HG02610 (cell line): ENCODE results near the gene DNAJC28.
"Not testable (repeated sequence)": the region's sequence is repeated elsewhere in the genome, so short reads cannot be mapped to it uniquely, and the experiment has no call there.

Source experiments
- ATAC-seq: cut with Tn5 transposase; IDR thresholded peaks from one replicate; pipeline ENCODE4 v1.9.1; 2021; ENCODE audit warnings: mild to moderate bottlenecking, moderate library complexity; ENCODE audit not compliant: unreplicated experiment

The DNAJC28 gene

GRCh38 chr21:33491373-33492102 lies at the start of gene DNAJC28:
Gene DNAJC28 (minus strand): TSS chr21:33491716. CDS start chr21:33489393, 2,323 bp downstream.
- ATAC-seq = peak; percentile 98

DNA sequence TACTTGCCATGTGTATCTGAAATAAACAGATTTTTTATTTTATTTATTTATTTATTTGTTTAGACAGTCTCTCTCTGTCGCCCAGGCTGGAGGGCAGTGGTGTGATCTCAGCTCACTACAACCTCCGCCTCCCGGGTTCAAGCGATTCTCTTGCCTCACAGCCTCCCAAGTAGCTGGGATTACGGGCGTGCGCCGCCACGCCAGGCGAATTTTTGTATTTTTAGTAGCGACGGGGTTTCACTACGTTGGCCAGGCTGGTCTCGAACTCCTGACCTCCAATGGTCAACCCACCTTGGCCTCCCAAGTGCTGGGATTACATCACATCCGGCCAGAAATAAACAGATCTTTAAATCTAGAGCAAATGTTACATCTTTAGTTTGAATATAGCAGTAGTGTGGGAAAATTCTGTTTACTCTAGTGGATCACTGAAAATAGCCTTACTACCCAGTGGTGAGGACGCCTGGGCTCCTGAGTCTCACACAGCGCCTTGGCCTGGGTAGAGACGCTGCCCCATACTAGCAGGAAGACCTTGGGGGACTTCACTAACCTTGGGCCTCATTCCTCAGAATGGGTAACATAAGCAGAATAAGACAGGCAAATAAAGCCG lies 49.7 kb upstream of the DNAJC28 start:
- ATAC-seq = no peak

DNA sequence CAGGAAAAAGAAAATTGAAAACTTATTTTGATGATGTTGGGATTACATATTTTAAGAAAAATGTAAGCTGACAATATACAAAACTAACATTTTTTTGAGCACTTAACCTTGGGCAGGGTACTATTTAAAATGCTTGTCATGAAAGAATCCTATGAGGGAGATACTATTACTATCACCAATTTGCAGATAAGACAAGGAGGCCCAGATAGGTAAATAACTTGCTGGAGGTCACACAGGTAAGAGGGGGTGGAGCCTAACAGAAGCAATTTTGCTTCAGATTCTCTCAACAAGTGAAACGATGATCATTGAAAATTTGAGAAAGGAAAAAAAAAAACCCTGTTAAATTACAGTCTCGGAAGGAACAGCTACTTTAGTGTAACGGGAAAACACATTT lies 49.2 kb upstream of the DNAJC28 start:
- no peak for ATAC-seq

DNA sequence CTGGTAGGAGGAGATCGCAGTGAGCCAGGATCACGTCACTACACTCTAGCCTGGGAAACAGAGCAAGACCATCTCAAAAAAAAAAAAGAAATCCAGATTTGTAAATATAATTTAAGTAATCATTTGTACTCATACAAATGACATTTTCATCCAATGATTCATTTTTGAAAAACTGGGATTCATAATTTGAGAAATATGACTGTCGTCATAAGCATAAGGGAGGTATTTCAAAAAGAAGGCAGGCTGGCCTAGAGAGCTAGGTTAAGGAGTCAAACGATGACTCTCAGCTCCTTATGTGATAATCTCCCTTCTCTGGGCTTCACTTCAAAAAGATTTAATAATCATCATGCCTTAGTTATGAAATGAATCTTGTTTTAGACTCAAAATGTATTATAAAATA lies 48.1 kb upstream of the DNAJC28 start:
- ATAC-seq = no peak

DNA sequence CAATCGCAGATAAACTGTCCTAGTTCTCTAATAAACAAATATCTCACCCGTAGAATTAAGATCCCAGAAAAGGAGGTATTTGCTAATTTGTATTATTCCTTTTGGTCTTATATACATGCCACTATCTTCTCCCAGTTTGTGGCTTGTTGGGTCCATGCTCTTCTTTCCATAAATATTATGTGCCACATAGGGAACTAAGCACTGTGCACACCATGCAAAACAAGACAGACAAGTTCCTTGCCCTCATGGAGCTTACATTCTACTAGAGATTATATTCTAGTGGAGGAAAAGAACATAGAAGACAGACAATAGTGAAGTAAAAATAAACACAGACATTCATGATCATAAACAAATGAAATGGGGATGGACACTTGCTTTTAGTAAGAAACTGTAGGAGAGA lies 45.7 kb upstream of the DNAJC28 start:
- ATAC-seq = no peak

GRCh38 chr21:33531007-33531406 lies 39.5 kb upstream of the DNAJC28 start:
- ATAC-seq = no peak

GRCh38 chr21:33522953-33523349 lies 31.4 kb upstream of the DNAJC28 start:
- no peak for ATAC-seq

DNA sequence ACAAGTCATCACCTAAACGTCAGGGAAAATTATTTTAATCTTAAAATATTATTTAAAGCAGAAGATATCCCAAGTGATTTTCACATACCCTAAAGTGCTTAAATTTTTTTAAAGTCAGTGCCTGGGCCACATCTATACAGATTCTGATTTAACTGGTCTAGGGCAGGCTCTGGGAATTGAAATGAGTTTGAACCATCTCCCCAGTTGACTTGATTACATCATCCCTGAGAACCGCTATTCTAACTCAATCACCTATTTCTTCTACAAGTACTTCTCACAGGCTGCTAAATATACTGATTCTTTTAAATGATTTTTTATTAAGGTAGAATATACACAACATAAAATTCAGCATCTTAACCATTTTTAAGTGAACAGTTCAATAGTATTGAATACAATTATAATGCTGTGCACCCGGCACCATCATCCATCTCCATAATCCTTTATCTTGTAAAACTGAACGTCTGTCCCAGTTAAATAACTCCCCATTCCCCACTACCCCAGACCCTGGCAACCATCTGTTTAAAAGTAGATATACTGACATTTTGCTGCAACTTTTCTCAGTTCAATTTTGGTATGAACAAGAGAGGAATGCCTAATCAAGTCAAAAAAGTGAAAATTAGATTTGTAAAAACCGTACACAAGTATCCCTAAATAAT lies 30.9 kb upstream of the DNAJC28 start:
- ATAC-seq = no peak

- ATAC-seq = no peak
These were observed 27.4 kb upstream of the DNAJC28 start for GRCh38 chr21:33518899-33519298.

- ATAC-seq = no peak
These were observed 22.7 kb upstream of the DNAJC28 start for GRCh38 chr21:33514229-33514628.

DNA sequence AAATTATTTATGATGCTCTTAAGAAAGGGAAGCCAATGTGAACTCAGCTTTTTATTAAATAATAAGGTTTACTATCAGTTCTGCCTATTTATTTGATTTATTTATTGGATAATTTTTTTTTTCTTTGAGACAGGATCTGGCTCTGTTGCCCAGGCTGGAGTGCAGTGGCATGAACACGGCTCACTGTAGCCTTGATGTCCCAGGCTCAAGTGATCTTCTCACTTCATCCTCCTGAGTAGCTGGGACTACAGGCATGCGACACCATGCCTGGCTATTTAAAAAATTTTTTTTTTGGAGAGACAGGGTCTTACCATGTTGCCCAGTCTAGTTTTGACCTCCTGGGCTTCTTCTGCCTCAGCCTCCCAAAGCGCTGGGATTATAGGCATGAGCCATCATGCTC lies 21.0 kb upstream of the DNAJC28 start:
- no peak for ATAC-seq

GRCh38 chr21:33511639-33512038 lies 20.1 kb upstream of the DNAJC28 start:
- ATAC-seq = no peak

DNA sequence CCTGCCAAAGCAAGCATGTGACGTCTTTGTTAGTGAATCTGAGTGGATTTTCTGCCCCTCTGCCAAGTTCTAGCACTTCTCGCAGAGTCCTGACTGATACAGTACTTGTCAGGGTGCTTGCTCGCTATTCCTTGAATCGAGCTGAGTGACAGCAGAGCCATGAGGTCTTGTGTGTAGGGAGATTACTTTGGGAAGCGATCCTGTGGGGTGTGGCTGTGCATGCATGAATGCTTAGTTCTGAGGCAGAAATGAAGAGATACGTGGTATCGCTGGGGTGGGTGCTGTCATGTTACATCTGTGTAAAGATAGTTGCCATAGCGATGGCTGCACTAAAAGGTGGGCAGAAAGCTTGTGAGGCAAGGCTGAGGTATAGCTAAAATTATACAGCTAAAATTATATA lies 19.3 kb upstream of the DNAJC28 start:
- no peak for ATAC-seq

DNA sequence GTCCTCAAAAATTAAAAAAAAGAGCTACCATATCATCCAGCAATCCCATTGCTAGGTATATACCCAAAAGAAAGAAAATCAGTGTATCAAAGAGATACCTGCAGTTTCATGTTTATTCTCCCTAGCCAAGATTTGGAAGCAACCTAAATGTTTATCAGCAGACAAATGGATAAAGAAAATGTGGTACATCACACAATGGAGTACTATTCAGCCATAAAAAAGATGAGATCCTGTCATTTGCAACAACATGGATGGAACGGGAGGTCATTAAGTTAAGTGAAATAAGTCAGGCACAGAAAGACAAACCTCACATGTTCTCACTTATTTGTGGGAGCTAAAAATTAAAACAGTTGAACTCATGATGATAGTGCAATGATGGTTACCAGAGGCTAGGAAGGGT lies 15.5 kb upstream of the DNAJC28 start:
- not testable (repeated sequence) for ATAC-seq

DNA sequence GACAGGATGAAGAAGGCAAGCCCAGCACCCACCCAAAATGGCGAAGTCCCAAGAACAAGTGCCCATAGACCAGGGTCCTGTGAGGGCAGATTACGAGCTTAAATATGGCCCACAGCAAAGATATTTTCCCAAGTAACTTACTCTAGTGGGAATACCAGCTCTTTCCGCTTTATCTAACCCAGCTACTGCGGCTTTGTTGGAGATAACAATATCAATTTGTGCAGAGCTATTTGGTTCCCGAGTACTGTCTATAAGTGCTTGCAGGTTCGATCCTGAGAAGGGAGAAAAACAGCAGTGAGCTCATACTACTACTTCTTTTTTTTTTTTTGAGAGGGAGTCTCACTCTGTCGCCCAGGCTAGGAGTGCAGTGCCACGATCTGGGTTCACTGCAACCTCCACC lies 14.3 kb upstream of the DNAJC28 start:
- ATAC-seq = no peak

GRCh38 chr21:33496345-33496744 lies 4.8 kb upstream of the DNAJC28 start:
- no peak for ATAC-seq

- ATAC-seq = no peak
These were observed 4.2 kb upstream of the DNAJC28 start for GRCh38 chr21:33495743-33496142.

DNA sequence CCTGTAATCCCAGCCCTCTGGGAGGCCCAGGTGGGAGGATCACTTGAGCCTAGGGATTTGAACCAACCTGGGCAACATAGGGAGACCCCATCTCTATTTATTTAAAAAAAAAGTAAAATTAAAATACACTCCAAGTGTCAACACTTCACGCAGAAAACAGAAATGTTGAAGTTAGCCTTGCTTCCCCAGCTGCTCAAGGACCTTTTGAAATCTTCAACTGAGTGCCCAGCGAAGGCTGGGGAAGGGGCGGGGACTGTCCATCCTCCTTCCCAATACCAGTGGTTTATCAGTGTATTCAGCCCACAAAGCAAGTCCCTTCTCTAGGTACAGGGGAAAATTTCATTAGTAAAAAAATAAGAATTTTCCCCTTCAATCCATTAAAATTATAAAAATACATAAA lies 2.2 kb upstream of the DNAJC28 start:
- ATAC-seq = no peak

- no peak for ATAC-seq
These were observed 1.1 kb upstream of the DNAJC28 start for GRCh38 chr21:33492571-33492970.

- no peak for ATAC-seq
These were observed 534 bp downstream of the DNAJC28 start for GRCh38 chr21:33490991-33491372.

DNA sequence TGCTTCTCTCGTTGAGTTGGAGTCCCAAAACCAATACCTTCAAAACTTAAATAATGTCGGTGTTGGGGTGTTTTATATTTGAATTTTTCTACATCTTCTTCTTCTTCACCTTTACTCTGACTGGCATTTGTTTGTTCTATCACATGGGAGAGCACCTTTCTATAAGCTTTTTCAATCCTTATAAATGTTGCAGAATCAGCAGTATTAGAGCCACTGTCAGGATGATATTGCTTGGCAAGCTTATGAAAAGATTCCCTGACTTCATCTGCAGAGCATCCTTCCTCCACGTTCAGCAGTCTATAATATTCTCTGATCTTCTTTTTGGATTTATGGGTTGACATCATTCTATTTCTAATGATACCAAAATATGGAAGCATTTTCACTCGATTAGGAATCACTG lies 2.6 kb downstream of the DNAJC28 start:
- ATAC-seq = no peak

DNA sequence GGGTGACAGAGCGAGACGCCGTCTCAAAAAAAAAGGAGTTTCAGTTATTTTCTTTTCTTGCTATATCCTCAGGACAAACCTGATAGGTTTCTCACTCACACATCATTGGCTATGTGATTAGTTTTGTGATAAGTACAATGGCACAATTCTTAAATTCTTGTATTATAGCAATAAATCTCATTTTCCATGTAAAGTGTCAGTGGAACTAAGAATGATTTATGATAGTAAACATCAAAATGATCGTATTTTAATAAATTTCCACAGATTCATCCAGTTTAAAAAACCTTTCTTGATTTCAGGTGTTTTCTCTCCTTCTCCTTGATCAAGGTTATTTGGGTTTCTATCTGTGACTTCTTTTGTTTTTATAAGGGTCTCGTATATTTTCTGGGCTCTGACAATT lies 3.5 kb downstream of the DNAJC28 start:
- no peak for ATAC-seq
